Esophagus muscularis mucosa (tissue), 3 donors: Measurements from ENCODE around the gene DQX1.

Source experiments
- POLR2A ChIP-seq: fragments of 450-650 bp; IDR thresholded peaks from one replicate; pipeline ENCODE4 v1.6.1; 2017; ENCODE audit warnings: antibody characterized with exemption, moderate library complexity, mild to moderate bottlenecking, low read depth
- POLR2AphosphoS5 ChIP-seq, 2 donors: sonication (generic); formaldehyde crosslinking; IDR thresholded peaks; one replicate each; pipeline ENCODE4 v1.6.1; 2017; ENCODE audit warnings: antibody characterized with exemption in 2 of 2
- TF ChIP-seq, protein P1 (sequence below), 3 experiments: fragments of 200-600 bp in 2 of 3; fragments of 450-650 bp in 1 of 3; sonication (generic) in 2 of 3; IDR thresholded peaks; one replicate each; pipeline ENCODE4 v1.5.1; 2017 to 2019; ENCODE audit warnings: antibody characterized with exemption in 3 of 3, mild to moderate bottlenecking in 2 of 3, moderate library complexity in 1 of 3

DNA sequence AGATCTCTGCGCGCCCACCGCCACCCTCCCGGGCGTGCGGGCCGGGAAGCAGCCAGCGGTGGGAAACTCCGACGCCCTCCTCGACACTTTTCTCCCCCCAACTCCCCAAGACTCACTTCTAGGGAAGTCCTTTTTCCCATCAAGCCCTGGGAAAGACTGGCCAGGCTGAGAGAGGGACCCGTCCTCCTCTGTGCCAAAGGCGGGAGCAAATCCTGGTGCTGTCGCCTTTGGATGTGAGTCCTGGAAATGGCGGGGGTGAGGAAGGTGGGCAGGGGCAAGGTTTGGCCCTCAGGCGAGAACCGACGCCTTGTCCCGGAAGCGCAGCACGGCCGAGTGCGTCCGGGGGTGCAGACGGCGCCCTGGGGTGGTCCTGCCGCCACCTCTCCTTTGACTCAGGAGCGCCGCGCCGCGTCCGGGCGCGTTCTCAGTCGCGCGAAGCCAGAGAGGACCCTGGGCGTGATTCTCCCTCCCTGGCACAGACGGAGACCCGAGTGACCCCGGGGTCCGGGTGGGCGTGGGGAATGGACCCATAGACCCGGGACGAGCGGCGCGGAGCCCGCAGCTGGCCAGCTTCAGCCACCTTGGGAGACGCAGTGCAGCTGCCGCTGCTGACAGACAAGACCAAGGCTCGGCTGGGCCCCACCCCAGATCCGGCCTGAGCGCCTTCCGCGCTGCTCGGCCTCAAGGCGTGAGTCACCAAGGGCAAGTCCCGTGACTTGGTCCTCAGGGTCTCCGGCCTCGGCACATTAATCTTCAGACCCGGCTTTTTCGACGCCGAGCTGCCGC, 23.1 kb downstream of the DQX1 start:
- TF ChIP-seq POLR2A (peak; percentile 32), POLR2AphosphoS5 (IDR thresholded peaks at IDR 0.05) (peak; percentile 74 to 77)
- TF ChIP-seq, protein P1, sequence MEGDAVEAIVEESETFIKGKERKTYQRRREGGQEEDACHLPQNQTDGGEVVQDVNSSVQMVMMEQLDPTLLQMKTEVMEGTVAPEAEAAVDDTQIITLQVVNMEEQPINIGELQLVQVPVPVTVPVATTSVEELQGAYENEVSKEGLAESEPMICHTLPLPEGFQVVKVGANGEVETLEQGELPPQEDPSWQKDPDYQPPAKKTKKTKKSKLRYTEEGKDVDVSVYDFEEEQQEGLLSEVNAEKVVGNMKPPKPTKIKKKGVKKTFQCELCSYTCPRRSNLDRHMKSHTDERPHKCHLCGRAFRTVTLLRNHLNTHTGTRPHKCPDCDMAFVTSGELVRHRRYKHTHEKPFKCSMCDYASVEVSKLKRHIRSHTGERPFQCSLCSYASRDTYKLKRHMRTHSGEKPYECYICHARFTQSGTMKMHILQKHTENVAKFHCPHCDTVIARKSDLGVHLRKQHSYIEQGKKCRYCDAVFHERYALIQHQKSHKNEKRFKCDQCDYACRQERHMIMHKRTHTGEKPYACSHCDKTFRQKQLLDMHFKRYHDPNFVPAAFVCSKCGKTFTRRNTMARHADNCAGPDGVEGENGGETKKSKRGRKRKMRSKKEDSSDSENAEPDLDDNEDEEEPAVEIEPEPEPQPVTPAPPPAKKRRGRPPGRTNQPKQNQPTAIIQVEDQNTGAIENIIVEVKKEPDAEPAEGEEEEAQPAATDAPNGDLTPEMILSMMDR (IDR thresholded peaks at IDR 0.05): peak in 1 of 3 experiments; percentile 19
